ENCODE measurements around the gene RIMBP2.
"Not testable (repeated sequence)": the region's sequence is repeated elsewhere in the genome, so short reads cannot be mapped to it uniquely, and the experiment has no call there.

Gene RIMBP2

DNA sequence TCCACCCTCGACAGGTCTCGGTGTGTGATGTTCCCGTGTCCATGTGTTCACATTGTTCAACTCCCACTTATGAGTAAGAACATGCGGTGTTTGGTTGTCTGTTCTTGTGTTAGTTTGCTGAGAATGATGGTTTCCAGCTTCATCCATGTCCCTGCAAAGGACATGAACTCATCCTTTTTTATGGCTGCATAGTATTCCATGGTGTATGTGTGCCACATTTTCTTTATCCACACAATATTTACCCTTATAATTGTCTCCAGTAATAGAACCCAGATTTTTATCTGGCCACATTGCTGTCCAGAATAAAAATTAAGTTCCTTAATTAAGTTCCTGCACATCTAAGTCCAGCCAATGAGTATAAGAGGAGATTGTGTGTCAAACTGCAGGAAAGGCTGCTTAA, 22.3 kb upstream of the RIMBP2 start:
- DNase-seq = not testable (repeated sequence)

DNA sequence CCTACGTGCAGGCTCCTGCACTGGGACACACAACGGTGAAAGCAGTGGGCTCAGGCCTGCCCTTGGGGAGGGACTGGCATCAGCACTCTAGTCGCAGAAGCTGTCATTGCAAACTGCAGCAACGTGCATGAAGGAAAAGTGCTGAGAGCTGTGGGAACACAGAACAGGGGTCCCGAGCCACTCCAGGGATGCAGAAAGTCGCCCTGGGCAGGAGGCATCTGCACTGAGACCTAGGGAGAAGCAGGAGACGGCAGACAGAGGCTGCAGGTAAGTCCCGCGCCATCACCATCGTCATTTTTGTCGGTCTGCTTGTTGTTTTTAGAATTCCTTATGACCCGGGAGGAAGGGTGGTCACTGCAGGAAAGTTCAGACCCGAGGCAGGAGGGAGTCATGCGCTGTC, 21.6 kb upstream of the RIMBP2 start:
- DNase-seq = no peak

DNA sequence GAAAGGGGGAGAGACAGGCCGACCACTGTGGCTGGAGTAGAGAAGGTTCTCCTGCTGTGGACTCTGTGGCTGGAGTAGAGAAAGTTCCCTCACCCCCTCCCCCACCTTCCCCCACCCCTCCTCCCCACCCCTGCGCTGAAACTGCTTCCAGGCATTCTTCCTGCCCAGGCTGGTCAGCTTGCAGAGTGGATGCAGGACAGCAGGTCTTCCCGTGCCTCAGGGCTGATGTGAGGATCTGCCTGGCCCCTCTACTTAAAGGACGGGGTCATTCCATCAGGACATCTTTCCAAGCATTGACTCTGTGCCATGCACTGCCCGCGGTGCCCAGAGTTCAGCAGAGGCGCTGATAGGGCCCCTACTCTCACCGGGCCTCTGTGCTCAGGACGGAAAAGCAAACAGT, 13.2 kb upstream of the RIMBP2 start:
- no peak for DNase-seq

DNA sequence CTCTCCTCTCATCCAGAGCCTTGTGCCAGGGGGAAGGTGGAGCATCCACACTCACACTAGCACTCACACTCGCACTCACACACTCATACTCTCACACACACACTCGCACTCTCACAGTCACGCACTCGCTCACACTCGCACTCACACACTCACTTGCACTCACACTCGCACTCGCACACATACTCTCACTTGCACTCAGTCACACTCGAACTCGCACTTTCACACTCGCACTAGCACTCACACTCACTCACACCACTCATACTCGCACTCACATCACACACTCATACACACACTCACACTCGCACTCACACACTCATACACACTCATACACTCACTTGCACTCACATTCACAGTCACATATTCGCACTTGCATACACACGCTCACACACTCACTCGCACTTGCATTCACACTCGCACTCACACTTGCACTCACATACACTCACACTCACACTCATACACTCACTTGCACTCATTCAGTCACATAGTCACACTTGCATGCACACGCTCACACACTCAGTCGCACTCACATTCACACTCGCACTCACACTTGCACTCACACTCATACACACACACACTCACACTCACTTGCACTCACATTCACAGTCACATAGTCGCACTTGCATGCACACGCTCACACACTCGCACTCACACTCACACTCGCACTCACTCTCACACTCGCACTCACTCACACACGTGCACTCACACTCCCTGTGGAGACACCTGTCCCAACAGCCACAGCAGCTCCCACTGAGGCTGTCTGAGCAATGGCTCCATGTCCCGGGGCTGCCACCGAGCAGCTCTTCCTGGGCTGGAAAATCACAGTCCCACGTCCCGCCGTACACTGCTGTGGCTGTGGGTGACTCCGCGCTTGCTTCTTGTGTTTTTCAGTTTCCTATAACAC, 12.3 kb upstream of the RIMBP2 start:
- DNase-seq = no peak

DNA sequence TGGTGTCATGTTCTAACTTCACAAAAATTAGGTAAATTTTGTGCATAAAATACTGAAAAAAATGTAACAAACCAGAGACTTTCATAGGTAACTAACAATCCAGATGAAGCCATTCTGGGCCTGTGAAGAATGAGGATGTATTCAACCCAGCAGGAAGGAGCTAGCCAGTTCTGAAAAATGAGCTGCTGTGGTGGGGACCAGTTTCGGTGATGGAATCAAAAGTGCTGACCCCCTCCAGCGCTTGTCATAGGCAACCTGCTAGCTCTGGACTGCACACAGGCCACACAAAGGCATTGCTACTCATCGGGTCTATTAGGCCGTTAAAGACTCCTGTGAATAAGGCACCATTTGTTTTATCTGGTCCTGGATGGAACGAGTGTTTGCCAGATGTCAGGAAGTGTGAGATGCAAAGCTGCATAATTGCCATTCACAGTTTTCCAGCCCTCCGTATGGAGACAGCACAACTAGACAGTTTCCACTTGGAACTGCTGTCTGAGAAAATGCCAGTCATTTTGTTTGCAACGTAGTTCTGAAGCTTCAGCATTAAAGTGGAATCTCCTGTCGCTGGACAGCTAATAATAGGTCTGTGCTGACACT, 3.3 kb upstream of the RIMBP2 start:
- no peak for DNase-seq

DNA sequence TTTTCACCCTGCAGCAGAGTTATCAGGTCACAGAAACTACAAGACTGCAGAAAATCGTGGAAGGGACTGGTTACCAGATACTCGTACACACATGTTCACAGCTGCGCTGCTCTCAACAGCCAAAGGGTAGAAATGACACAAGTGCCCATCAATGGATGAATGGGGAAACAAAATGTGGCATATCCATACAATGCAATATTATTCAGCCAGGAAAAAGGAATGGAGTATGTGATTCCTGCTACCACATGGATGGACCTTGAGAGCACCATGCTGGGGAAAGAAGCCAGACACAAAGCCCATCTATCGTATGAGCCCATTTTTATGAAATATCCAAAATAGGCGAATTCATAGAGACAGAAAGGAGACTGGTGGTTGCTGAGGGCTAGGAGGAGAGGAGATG, 1.7 kb upstream of the RIMBP2 start:
- DNase-seq = no peak

DNA sequence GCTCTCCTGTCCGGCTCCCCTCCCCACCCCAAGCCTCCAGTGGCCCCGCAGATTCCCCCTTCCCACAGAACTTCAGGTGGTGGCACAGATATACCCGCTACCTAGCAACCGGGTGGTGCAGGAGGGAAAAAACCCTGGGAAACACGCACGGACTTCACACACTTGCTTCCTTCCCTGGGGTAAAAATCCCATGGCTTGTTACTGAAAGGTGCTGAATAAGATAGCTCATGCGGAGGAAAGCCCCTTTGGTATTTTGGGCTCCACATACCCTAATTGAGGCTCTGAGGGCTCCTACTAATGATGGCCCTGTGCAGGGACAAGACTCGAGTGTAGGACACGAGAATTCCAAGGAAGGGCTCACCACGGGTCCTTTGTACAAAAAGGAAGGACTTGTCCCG, 869 bp upstream of the RIMBP2 start:
- DNase-seq = no peak

DNA sequence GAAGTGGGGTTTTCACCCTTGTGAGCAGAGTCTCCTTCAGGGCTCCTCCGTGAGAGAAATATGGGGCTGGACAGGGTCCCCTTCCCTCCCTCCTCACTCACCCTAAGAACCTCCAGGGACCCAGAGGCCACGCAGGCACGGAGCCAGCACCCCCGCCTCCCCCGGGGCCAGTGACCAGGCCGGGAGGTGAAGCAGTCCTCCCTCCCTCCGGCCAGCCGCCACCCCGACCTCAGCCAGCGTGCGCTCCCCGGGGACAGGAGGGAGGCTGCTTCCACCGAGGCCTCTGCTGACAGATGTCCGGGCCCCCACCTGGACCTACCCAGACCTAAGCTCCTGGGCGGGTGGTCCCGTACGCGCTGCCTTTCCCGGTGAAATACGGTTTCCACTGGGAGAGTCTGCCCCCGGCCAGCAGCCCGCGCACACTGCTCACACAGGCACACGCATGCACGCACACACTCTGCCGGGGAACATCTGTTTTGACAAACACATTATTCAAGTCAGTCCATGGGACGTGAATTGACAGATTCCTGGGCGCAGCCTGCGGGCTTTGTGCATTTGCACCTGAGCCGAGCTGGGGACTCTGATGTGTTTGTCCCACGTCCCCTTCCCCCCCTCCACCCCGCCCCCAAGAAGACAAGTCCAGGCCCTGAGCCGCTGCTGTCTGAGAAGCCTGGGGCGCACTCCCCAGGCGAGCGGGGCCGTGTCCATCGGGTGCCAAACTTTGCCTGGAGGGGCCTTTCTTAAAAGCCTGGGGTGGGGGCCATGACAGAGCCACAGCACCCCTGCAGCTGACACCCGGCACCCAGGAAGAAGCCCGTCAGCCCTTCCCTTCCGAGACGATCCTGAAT, 725 bp downstream of the RIMBP2 start:
- peak; percentile 26 for DNase-seq

DNA sequence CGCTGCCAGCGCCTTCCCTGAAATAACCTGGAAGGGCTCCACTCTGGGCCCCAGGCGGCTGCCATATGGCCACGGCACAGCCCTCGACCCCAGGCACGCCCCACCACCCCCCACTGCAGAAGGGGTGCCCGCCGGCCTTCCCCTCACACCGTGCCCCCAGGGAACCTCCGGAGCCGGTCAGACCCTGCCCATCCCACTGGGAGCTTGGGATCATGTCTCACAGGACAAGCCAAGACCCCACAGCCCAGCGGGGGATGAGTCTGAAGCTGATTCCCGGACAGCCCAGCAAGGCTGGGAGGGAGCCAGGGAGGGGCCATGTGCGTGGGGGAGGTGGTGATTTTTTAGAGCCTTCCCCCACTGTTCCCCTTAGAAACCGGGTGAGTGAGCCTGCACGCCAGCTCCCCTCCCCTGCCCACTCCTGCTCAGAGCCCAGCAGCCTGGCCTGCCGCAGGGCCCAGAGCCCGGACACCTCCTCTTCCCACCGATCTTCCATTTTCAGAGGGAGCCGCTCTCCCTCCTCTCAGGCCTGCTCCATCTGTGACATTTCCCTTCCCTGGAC, 1.4 kb downstream of the RIMBP2 start:
- peak; percentile 29 for DNase-seq

DNA sequence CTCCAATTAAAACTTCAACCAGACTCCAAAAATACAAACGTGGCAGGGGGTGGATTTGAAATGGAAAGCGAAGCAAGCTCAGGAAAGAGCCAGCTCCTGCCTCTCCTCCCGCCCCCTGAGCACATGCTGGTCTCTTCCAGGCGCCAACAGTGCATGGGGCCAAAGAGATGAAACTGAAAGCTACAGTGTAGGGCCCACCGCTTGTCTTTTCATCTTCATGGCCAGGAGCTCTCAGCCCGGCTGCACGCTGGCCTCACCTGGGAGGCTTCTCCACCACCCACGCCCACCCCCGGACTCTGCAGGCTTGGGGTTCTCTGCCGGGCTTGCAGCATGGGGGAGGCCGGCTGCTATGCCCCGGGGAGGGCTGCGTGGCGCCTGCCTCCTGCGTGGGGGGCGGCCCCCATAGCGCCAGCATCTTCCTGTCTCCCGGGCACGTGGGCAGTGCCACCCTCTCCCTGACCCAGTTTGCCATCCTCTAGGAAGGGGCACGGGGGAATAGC, 2.0 kb downstream of the RIMBP2 start:
- DNase-seq = peak; percentile 51

DNA sequence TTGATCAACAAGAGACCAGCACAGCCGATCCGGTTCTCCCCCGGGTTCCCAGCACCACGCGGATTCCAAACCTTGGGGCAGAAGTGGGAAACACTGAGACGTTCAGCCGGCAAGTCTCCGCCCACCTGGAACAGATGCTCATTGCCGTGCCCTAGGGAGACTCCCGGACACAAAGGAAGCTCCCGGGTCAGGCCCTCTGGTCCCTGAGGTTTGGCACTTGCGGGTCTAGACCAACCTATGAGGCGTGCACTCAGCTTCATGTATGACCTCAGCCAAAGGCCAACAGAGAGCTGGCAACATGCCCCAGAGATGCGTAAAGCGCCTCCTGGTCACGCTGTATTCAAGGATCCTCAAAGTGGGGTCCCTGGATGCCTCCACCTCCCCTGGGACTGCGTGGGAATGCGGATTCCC, 2.5 kb downstream of the RIMBP2 start:
- DNase-seq = no peak

DNA sequence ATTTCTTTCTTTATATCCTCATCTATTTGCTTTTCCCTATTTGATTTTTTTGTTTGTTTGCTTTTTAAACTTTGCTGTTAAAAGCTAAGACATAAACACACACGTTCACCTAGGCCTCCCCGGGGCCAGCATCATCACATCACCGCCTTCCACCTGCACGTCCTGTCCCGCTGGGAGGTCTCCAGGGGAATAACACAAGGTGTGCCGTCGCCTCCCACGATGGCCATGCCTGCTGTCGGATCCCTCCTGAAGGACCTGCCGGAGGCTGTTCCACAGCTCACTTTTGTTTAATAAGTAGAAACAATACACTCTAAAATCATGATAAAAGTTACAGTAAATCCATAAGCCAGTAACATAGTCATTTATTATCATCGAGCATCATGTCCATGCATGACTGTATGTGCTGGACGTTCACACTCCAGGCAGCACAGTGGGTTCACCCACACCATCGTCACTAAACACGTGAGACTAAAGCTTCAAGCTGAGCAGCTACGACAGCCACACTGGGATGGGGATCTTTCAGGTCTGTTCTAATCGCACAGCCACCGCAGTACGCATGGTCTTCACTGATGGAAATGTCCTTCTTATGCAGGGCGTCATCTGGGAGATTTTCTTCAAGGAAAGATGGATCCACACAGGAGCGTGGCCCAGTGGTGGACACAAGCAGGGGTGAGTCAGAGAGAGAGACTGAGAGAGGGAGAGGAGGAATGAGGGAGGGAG, 3.6 kb downstream of the RIMBP2 start:
- DNase-seq = no peak

DNA sequence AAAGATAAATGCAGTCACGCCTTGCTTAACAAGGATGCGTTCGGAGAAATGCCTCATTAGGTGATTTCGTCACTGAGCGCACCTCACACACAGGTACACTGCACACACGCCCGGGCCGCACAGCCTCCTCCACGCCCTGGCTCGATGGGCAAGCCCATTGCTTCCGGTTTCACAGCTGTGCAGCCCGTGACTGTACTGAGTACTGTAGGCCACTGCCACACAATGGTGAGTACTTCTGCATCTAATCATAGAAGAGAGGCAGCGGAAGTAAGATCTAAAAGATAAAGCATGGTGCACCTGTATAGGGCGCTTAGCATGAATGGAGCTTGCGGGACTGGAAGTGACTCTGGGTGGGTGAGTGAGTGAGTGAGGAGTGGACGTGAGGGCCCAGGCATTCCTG, 4.3 kb downstream of the RIMBP2 start:
- DNase-seq = no peak

DNA sequence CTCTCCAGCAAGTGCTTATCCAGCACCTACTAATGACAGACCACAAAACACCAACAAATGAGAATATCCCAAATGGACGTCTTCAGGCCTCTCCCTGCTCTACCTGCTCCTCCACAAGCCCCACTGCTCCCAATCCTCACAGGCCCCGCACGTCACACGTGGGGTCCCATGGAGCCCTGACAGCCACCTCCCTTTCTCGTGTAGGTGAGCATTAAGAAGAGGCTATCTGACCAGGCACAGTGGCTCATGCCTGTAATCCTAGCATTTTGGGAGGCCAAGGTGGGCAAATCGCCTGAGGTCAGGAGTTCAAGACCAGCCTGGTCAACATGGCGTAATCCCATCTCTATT, 5.4 kb downstream of the RIMBP2 start:
- no peak for DNase-seq

DNA sequence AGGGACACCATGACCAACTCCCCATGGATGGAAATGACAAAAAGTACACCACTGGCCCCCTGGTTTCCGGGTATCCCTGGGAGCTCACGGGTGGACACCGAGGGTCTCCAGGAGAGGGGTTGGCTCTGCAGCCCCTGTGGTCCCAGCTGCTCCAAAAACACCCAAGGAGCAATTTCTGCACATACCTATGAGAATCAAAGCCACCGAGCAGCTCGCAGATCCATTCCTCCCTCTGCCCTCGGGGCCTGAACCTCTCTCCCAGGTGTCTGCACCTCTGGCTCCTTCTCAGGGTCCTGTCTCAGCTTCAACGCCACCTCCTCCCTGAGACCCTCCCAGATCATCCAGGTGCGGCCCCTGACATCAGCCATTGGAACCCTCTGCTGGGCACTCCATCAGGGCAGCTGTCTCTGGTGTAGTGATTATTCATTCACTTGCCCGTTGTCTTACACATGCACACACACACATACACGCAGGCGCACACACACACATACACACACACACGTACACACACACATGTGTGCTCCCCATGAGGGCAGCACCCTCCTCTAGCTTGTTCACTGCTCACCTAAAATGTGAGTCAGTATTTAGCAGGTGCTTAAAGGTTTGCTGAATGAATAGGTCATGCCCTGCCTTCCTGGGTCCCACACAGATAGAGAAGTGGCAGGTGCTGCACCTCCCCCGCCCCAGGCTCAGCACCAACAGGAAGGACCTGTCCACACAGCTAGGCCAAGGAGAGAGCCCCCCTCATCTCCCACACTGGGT, 5.9 kb downstream of the RIMBP2 start:
- DNase-seq = no peak

DNA sequence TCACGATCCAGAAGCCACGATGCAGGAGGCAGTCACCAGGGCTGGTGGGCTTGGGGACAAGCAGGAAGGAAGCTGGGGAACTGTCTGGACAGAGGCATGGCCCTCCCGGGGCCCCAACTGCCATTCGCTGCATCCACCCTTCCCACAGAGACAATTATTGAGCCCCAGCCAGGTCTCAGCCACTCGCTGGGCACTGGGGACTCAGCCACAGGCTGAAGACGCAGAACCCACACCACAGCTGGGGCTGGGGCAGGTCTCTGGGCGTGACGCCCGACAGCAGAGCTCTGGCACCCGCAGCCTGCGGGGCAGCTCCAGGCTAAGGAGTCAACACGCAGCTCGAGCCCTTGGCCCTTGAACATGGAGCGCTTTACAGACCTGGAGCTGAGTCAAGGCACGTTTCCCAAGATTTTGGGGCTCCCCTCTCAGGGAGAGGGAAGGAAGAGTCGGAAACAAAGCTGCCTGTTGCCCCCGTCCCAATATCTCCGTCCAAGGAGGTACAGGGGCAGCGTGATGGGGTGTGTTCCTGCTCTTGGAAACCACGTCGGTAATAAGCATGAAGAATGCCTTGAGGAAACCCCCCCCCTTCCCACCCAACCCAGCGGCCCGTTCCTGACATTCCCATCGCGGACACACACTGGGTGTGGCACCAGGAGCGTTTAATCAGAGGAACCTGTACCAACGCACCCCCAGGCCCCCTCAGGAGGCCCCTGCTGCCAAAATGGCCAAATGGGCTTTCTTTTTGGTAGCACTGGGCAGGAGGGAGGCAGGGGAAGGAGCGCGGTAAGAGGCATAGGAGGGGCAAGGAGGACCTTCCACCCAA, 6.7 kb downstream of the RIMBP2 start:
- DNase-seq = no peak

DNA sequence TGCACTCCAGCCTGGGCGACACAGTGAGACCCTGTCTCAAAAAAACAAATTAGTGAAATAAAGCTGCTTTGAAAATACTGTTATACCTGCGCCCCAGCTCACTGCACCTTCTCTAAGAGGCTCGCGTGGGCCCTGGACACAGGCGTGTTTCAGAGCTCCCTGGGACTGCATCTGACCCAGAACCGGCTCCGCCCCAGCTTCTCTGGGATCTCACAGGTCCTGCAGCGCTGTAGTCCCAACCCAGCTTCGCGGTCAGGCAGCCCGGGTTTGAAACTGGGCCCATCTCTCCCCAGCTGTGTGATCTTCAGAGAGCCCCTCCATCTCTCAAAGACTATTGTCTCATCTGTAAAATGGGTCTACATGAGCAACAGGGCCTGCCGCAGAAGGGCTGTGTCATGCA, 7.5 kb downstream of the RIMBP2 start:
- no peak for DNase-seq

DNA sequence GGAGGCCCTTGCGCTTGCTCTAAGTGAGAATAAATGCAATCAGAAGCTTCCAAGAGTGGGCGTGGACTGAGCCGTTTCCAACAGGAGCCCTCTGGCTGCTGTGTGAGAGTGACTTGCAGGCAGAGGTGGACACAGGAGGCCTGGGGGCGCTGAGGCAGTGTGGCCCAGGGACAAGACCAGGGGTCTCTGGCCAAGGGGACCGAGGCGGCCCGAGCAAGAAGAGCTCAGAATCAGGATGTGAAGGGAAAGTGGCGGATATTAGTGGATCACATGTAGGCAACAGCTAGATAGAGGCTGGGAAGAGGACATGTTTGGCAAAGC, 8.6 kb downstream of the RIMBP2 start:
- DNase-seq = no peak

DNA sequence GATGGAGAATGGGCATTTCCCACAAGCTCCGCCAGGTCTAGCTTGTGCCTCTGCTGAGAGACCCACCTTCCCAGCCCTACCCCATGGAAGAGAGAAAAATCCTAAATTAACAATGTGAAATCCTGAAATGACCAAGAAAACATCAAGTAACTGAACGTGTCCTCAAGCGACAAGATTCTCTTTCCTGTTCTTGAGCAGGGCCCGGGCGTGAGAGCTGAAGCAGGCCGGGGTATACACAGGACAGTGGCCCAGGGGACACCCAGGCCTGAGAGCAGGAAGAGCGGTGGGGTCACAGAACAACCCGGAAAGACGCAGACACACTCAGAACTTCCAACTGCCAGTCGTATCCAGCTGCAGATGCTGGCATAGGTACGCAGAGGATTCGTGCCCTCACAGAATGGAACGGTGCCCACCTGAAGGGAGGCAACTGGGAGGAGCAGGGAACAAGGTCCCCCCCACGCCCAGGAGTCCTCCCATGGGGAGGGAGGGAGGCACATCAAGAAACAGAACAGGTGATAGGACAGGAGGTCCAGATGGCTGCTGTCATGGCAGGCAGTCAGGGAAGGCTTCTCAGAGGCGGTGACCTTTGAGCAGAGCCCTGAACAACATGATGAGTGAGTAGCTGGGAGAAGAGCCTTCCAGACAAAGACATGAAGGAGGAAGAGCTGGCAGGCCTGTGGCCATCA, 9.1 kb downstream of the RIMBP2 start:
- no peak for DNase-seq

DNA sequence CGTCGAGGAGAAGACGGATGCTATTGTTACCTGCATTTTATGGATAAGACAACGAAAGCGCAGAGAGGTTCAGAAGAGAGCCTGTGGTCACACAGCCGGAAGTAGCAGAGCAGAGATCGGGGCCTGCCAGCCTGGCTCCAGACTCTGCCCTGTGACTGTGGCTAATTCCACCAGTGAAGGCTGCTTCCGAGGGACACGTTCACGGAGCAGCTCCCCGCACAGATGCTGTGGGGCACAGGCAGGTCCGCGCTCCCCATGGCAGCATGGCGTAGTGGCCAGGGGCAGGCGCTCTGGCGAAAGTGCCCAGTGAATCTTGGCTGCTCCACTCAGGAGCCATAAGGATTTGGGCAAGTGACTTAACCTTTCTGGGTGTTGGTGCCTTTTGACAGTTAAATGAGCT, 9.8 kb downstream of the RIMBP2 start:
- DNase-seq = no peak

Measured in femur (tissue), 1 donor.